SK-N-SH (cell line): ENCODE results near the gene WDR86. TPM values are rescaled to one million over a fixed set of nuclear protein-coding genes. Genes with fewer than 3 reads are reported as not detected.
A peak's percentile ranks its signal among the peaks of the same experiment; 100 is the strongest.

ENCODE experiments used
- CTCF ChIA-PET: fragments of 300-600, 350-600 bp; formaldehyde crosslinking; extraction: SDS; loops from one replicate; lab custom pipeline; 2021; lab: Yijun Ruan, JAX
- POLR2A ChIA-PET: fragments of 350-600 bp; sonication (Branson Sonifier 250); formaldehyde crosslinking; extraction: SDS; loops from one replicate; lab custom pipeline; 2020; ENCODE audit warnings: antibody characterized with exemption, inconsistent platforms; lab: Yijun Ruan, JAX
- DNase-seq: peaks from one replicate; pipeline ENCODE4 v3.0.0; 2012
- H2AFZ ChIP-seq: fragments of 200-600 bp; sonication (generic); 2 replicates; pipeline ENCODE4 v1.8.1; 2016; ENCODE audit warnings: antibody characterized with exemption, mild to moderate bottlenecking, low read depth
- H3F3A ChIP-seq: fragments of 200-600 bp; sonication (generic); replicated peaks from 2 replicates; pipeline ENCODE3; 2016; ENCODE audit warnings: antibody characterized with exemption, mild to moderate bottlenecking; ENCODE audit not compliant: insufficient read depth
- H3K27ac ChIP-seq, 2 experiments: fragments of 200-500 bp in 1 of 2; fragments of 200-600 bp in 1 of 2; sonication (Bioruptor generic) in 1 of 2; sonication (generic), shearing (Covaris generic) in 1 of 2; 2 replicates each; pipeline versions ENCODE4 v1.5.1 to v1.6.1; 2014 to 2016; ENCODE audit warnings: low read depth in 2 of 2, inconsistent platforms in 1 of 2, low read length in 1 of 2, mild to moderate bottlenecking in 1 of 2, mixed read lengths in 1 of 2
- H3K27me3 ChIP-seq: fragments of 200-600 bp; sonication (generic), shearing (Covaris generic); 2 replicates; pipeline ENCODE4 v1.6.1; 2016; ENCODE audit warnings: mixed run types; ENCODE audit not compliant: insufficient read depth
- H3K36me3 ChIP-seq, 2 experiments: fragments of 200-500 bp in 1 of 2; fragments of 200-600 bp in 1 of 2; sonication (Bioruptor generic) in 1 of 2; sonication (generic) in 1 of 2; replicated peaks in 1 of 2; 2 replicates each; pipeline versions ENCODE3 to v1.5.1; 2014 to 2016; ENCODE audit warnings: low read length in 1 of 2, mild to moderate bottlenecking in 1 of 2; ENCODE audit not compliant: insufficient read depth in 2 of 2, control insufficient read depth in 1 of 2
- H3K4me1 ChIP-seq, 2 experiments: fragments of 200-500 bp in 1 of 2; fragments of 200-600 bp in 1 of 2; sonication (Bioruptor generic) in 1 of 2; sonication (generic), shearing (Covaris generic) in 1 of 2; 2 replicates each; pipeline versions ENCODE4 v1.5.1 to v1.6.1; 2014 to 2016; ENCODE audit warnings: low read depth in 1 of 2, low read length in 1 of 2, mixed run types in 1 of 2; ENCODE audit not compliant: insufficient read depth in 2 of 2, control insufficient read depth in 1 of 2
- H3K4me2 ChIP-seq: fragments of 200-600 bp; sonication (generic), shearing (Covaris generic); 2 replicates; pipeline ENCODE4 v1.6.1; 2017; ENCODE audit warnings: mixed run types
- H3K4me3 ChIP-seq, 2 experiments: fragments of 200-500 bp in 1 of 2; fragments of 200-600 bp in 1 of 2; sonication (Bioruptor generic) in 1 of 2; sonication (generic), shearing (Covaris generic) in 1 of 2; 2 replicates each; pipeline versions ENCODE4 v1.5.1 to v1.8.1; 2014 to 2016; ENCODE audit warnings: low read depth in 2 of 2, inconsistent platforms in 1 of 2, low read length in 1 of 2, mild to moderate bottlenecking in 1 of 2, mixed read lengths in 1 of 2, moderate library complexity in 1 of 2
- H3K79me2 ChIP-seq: fragments of 200-600 bp; sonication (generic); 2 replicates; pipeline ENCODE4 v1.8.1; 2017; ENCODE audit warnings: mild to moderate bottlenecking; ENCODE audit not compliant: insufficient read depth
- H3K9ac ChIP-seq: fragments of 200-600 bp; sonication (generic); 2 replicates; pipeline ENCODE4 v1.6.1; 2017; ENCODE audit warnings: mixed run types
- H3K9me2 ChIP-seq: fragments of 200-600 bp; sonication (generic); 2 replicates; pipeline ENCODE4 v1.6.1; 2017; ENCODE audit warnings: mixed run types
- H3K9me3 ChIP-seq: fragments of 200-600 bp; sonication (generic); 2 replicates; pipeline ENCODE4 v1.6.1; 2017; ENCODE audit warnings: mixed run types, mild to moderate bottlenecking, moderate library complexity
- H4K20me1 ChIP-seq: fragments of 200-600 bp; sonication (generic); 2 replicates; pipeline ENCODE4 v1.6.1; 2017; ENCODE audit warnings: mild to moderate bottlenecking, mixed run types; ENCODE audit not compliant: insufficient read depth
- CTCF ChIP-seq: fragments of 200-600 bp; sonication (generic); IDR thresholded peaks from 2 replicates; pipeline ENCODE4 v1.6.1; 2017; ENCODE audit warnings: antibody characterized with exemption, mild to moderate bottlenecking, moderate library complexity
- EP300 ChIP-seq, 2 experiments: IDR thresholded peaks; 2 replicates each; pipeline versions ENCODE4 v1.4.0 to v1.6.1; 2012; ENCODE audit warnings: borderline replicate concordance in 1 of 2, low read depth in 1 of 2, low read length in 1 of 2
- FOXM1 ChIP-seq: IDR thresholded peaks from 2 replicates; pipeline ENCODE4 v1.4.0; 2012; ENCODE audit warnings: low read depth, mild to moderate bottlenecking
- GATA2 ChIP-seq: sonication (generic); formaldehyde crosslinking; IDR thresholded peaks from 2 replicates; pipeline ENCODE4 v1.5.0; 2020; ENCODE audit warnings: mild to moderate bottlenecking, missing genetic modification reagents
- MXI1 ChIP-seq: IDR thresholded peaks from 2 replicates; pipeline ENCODE4 v1.6.1; 2012; ENCODE audit warnings: mild to moderate bottlenecking, low read depth, low read length, improper control_type of control experiment
- NRF1 ChIP-seq: IDR thresholded peaks from 2 replicates; pipeline ENCODE4 v1.6.1; 2012; ENCODE audit warnings: low read depth, mild to moderate bottlenecking, low read length
- RXRA ChIP-seq: IDR thresholded peaks from 2 replicates; pipeline ENCODE4 v1.4.0; 2012; ENCODE audit warnings: low read depth, mild to moderate bottlenecking, borderline replicate concordance
- SMC3 ChIP-seq: IDR thresholded peaks from 2 replicates; pipeline ENCODE4 v1.6.1; 2012; ENCODE audit warnings: low read depth, low read length, improper control_type of control experiment
- TAF1 ChIP-seq: IDR thresholded peaks from 2 replicates; pipeline ENCODE4 v1.6.1; 2012; ENCODE audit warnings: low read depth, mild to moderate bottlenecking, low read length, moderate library complexity, borderline replicate concordance
- YY1 ChIP-seq: IDR thresholded peaks from 2 replicates; pipeline ENCODE4 v1.4.0; 2012; ENCODE audit warnings: low read depth, mild to moderate bottlenecking
- WGBS: methylation state at CpG from one replicate; pipeline ENCODE4 v1.1.6; 2017; ENCODE audit warnings: low lambda C conversion rate; 5-methylcytosine and 5-hydroxymethylcytosine counted together
- polyA plus RNA-seq, 3 experiments: library from polyadenylated mRNA; depleted of rRNA; stranded (reverse); fragments of >200 nt; gene quantifications; 2 replicates each; pipeline ENCODE4 v1.2.3, GENCODE V29; 2012

WDR86 gene
- polyA plus RNA-seq, 1 of the 3 experiments (the other 2 are of a cell fraction): 1.0 TPM

- no peaks in the 10 kb centered on the region for H3K9me3 ChIP-seq
- WGBS: 64% methylated on average over 16 of the region's 16 CpGs
- no peaks in the 10 kb centered on the region for H3K9me2 ChIP-seq
- H3K9ac ChIP-seq: no peak overlapping the region
- peaks cover 0 to 7% of the 10 kb centered on the region in 2 experiments; a peak in 1 of 4 replicates for H3K4me1 ChIP-seq
- H3K27me3 ChIP-seq: peaks cover 22% of the 10 kb centered on the region
- ChIA-PET CTCF (interaction anchor here (1.1 to 2.2 kb wide), 3 partner anchors 18 to 63 kb away, joined by 4 to 8 read pairs (median 4); partner anchors contain the start of gene WDR86), POLR2A (no interaction called here)
- H3K4me2 ChIP-seq: no peak overlapping the region
- no peak overlapping the region for H2AFZ ChIP-seq
- TF ChIP-seq EP300 (IDR thresholded peaks at IDR 0.05; ENCODE audit: borderline replicate concordance in 1 of 2, low read depth in 1 of 2, low read length in 1 of 2) (no peak), MXI1 (no peak), SMC3 (no peak), YY1 (no peak), GATA2 (CRISPR knock-in tag) (no peak), RXRA (no peak), TAF1 (no peak), CTCF (no peak)
- H4K20me1 ChIP-seq: no peaks in the 10 kb centered on the region
- DNase-seq: no peak
- no peak overlapping the region for H3K4me3 ChIP-seq
- H3F3A ChIP-seq: no peaks in the 10 kb centered on the region
- H3K36me3 ChIP-seq: no peaks in the 10 kb centered on the region
- H3K27ac ChIP-seq: peak overlapping the region in 1 of 2 experiments; percentile 1; a peak in 1 of 4 replicates
- no peaks in the 10 kb centered on the region for H3K79me2 ChIP-seq
Observed at GRCh38 chr7:151386301-151387160, 23.3 kb downstream of the WDR86 start.

GRCh38 chr7:151385626-151386300, 24.1 kb downstream of the WDR86 start:
- Histone ChIP-seq H3F3A (no peaks in the 10 kb centered on the region), H3K9me3 (no peaks in the 10 kb centered on the region), H3K4me2 (no peak overlapping the region), H3K79me2 (no peaks in the 10 kb centered on the region), H4K20me1 (no peaks in the 10 kb centered on the region), H3K36me3 (no peaks in the 10 kb centered on the region), H3K4me3 (no peak overlapping the region)
- POLR2A ChIA-PET: no interaction called here
- TF ChIP-seq EP300 (IDR thresholded peaks at IDR 0.05; ENCODE audit: borderline replicate concordance in 1 of 2, low read depth in 1 of 2, low read length in 1 of 2) (no peak), NRF1 (no peak), FOXM1 (no peak)
- TF ChIP-seq, all 33 proteins: peak for 0
- WGBS: 88% methylated on average over 25 of the region's 26 CpGs
- no peaks in the 10 kb centered on the region for H3K9me2 ChIP-seq
- no peak overlapping the region for H3K27ac ChIP-seq
- H3K9ac ChIP-seq: no peak overlapping the region
- H3K27me3 ChIP-seq: peaks cover 16% of the 10 kb centered on the region; the same call in 1 of the 2 replicates
- CTCF ChIA-PET: interaction anchor here (1.2 to 2.2 kb wide), 3 partner anchors 18 to 64 kb away, joined by 4 to 8 read pairs (median 4); no protein-coding TSS in a partner anchor
- no peak for DNase-seq
- H2AFZ ChIP-seq: no peak overlapping the region
- peaks cover 0 to 7% of the 10 kb centered on the region in 2 experiments; a peak in 1 of 4 replicates for H3K4me1 ChIP-seq
